RWPE1 (cell line): ENCODE results near the gene SPOCK1.

Source experiments
- CTCF ChIA-PET: fragments of 350-600 bp; sonication (Branson Sonifier 250); formaldehyde crosslinking; extraction: SDS; loops from one replicate; lab custom pipeline; 2021; lab: Yijun Ruan, JAX
- POLR2A ChIA-PET: fragments of 400-600 bp; formaldehyde crosslinking; extraction: SDS; loops from one replicate; lab custom pipeline; 2020; ENCODE audit warnings: antibody characterized with exemption; ENCODE audit not compliant: low non-redundant PET; lab: Yijun Ruan, JAX
- DNase-seq: peaks from one replicate; pipeline ENCODE4 v3.0.0; 2012; ENCODE audit warnings: low spot score
- H3K27ac ChIP-seq: fragments of 450-650 bp; 2 replicates; pipeline ENCODE4 v1.5.1; 2017
- TF ChIP-seq, protein P1 (sequence below): fragments of 450-650 bp; conservative IDR thresholded peaks from 2 replicates; pipeline ENCODE4 v1.5.1; 2017; ENCODE audit warnings: low read depth, mild to moderate bottlenecking

SPOCK1 gene

DNA sequence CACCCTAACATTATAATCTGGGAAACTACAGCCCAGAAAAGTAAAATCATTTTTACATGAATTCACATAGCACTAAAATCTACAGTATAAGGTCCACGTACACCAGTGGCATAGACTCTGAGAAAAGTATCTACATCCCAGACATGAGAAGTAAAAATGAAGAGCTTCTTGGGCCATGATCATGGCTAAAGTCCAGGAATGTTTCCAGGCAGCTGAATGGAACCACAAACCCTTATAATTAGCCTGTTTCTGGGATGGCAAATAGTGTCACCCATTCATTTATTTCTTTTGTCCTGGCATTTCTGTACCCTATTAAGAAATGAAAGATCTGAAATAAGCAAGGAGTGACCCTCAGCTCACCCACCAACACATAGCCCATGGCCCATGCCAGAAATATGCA, 217.9 kb downstream of the SPOCK1 start:
- ChIA-PET CTCF (interaction anchor here (0.7 kb wide), 1 partner anchor 14 kb away, joined by 3 read pairs; no protein-coding TSS in a partner anchor), POLR2A (no interaction called here)
- no peak for DNase-seq
- no peak overlapping the region for H3K27ac ChIP-seq
- TF ChIP-seq, protein P1, sequence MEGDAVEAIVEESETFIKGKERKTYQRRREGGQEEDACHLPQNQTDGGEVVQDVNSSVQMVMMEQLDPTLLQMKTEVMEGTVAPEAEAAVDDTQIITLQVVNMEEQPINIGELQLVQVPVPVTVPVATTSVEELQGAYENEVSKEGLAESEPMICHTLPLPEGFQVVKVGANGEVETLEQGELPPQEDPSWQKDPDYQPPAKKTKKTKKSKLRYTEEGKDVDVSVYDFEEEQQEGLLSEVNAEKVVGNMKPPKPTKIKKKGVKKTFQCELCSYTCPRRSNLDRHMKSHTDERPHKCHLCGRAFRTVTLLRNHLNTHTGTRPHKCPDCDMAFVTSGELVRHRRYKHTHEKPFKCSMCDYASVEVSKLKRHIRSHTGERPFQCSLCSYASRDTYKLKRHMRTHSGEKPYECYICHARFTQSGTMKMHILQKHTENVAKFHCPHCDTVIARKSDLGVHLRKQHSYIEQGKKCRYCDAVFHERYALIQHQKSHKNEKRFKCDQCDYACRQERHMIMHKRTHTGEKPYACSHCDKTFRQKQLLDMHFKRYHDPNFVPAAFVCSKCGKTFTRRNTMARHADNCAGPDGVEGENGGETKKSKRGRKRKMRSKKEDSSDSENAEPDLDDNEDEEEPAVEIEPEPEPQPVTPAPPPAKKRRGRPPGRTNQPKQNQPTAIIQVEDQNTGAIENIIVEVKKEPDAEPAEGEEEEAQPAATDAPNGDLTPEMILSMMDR = no peak

DNA sequence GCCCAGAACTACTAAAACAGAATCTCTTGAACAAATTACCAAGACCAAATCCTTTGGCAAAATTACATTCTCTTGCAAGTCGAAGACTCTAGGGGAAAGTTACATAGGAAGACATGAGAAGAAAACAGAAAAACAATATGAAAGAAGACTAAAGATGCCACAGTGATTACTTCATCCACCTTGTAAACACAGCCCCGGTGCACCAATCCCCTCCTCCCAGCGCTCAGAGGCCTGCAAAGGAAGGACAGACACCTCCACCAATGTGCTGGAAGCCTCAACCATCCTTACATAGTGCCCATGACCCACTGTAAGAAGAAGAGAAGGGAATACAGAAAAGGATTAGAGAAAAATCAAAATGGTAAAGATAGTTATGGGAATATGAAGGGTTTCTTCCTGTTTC, 218.5 kb downstream of the SPOCK1 start:
- no peak overlapping the region for H3K27ac ChIP-seq
- no peak for DNase-seq
- TF ChIP-seq, protein P1 = no peak
- ChIA-PET POLR2A (no interaction called here), CTCF (interaction anchor here (0.6 kb wide), 1 partner anchor 433 kb away, joined by 3 read pairs; no protein-coding TSS in a partner anchor)

DNA sequence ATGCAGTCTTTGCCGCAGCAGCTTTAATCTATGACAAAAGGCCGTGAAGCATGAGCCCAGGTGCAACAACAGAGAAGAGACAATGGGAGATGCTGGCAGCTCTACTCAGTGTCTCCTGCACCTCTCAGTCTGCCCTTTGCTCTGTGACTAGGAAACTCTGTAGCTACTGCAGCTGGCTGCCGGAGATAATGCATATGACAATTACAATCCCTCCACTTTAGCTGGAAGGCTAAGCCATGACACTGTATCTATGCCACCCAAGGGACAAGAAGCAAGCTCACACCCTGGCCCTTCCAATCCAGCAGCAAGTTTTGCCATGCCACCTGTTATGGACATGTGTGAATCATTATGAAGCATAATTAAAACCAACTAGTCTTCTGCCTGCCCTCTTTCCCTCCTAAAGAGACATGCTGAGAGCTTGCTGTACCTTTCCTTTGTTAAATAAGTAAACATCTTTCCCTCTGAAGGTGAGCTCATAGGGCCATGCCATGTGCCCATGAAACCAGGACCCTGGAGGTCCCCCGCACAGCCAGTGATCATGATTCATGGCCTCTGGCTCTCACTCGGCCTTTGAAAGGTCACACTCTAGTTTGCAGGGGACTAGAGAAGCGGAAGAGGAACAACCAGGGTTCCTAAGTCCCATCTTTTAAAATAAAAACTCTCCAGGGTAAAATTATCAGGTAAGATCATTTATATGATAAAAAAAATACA, 219.4 kb downstream of the SPOCK1 start:
- no peak for DNase-seq
- ChIA-PET CTCF (interaction anchor here (0.6 kb wide), 2 partner anchors 20 to 275 kb away, joined by 3 read pairs; no protein-coding TSS in a partner anchor), POLR2A (no interaction called here)
- H3K27ac ChIP-seq = no peak overlapping the region
- TF ChIP-seq, protein P1 = no peak

DNA sequence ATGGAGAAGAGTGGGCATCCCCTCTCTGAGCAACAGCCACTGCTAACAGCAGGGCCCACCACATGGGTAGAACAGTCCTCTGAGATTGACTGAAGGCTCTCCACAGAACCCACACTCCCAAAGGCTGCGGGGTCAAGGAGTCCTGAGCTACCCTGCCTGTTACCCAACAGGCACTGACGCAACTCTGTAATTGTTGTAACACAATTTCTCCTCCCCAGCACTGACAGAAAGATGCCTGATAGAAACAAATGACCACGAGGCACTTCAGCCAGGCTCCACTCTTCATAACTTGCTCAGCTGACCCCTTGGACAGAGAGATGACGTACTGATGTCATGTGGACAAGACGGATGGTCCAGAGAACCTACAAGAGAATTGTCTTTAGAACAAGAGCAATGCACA, 220.7 kb downstream of the SPOCK1 start:
- ChIA-PET CTCF (no interaction called here), POLR2A (no interaction called here)
- H3K27ac ChIP-seq = no peak overlapping the region
- DNase-seq = no peak
- TF ChIP-seq, protein P1 = no peak

DNA sequence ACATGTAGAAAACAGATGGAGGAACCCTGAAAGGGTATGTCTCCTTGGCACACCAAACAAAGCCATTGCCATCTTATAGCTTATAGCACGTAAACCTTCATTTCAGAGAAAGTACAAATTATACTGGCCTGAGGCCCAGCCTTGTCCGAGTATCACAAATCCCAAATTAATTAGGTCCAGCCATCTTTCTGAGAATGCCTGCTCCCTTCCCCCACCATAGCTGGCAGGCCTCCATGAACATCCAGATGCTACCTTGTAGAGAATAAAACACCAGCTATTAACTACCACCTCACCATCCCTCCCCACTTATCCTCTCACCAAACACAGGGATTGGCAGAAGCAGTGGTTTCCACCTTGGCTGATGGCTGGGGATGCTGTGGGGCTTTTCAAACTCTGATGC, 224.0 kb downstream of the SPOCK1 start:
- POLR2A ChIA-PET = no interaction called here
- CTCF ChIA-PET = no interaction called here
- TF ChIP-seq, protein P1 = no peak
- no peak overlapping the region for H3K27ac ChIP-seq
- no peak for DNase-seq

DNA sequence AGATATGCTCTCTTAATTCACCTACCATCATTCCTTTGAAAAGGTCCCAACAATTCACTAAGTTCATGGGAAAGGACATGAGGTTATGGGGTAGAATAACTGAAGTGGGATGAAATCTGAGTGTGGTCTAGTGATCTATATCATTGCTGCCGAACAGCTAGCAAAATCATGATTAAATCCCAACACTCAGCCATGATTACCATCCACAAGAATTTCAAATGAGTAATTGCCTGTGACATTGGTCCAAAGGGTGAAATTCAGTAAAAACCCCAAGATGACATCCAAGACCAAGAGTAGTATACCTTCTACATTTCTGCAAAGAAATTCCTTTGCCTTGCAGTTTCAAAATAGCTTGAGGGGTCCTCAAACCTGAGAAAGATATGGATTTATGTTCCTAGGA, 225.6 kb downstream of the SPOCK1 start:
- ChIA-PET POLR2A (no interaction called here), CTCF (no interaction called here)
- no peak overlapping the region for H3K27ac ChIP-seq
- no peak for DNase-seq
- TF ChIP-seq, protein P1 = no peak
